Activated naive CD4-positive, alpha-beta T cell treated with anti-CD3 and anti-CD28 coated beads, Interleukin-2, amount 50 U/mL, for 72 hours (primary cell): ENCODE measurements around the gene SLC9A9. TPM values are rescaled to one million over a fixed set of nuclear protein-coding genes. Genes with fewer than 3 reads are reported as not detected.

ENCODE experiments used
- ATAC-seq, 2 donors: fragments of 150-1000 bp; cut with Tn5 transposase; 2 replicates each; pipeline ENCODE4 v1.10.0; 2021; ENCODE audit warnings: mild to moderate bottlenecking in 2 of 2, moderate library complexity in 2 of 2
- DNase-seq, 2 donors: peaks; one replicate each; pipeline ENCODE4 v3.0.0; 2021 to 2022; ENCODE audit warnings: low spot score in 2 of 2
- H3K27ac Mint-ChIP-seq, 2 donors: one replicate each; pipeline ENCODE4 v1.8.0; 2022; ENCODE audit warnings: mild to moderate bottlenecking in 2 of 2, mixed read lengths in 2 of 2
- H3K36me3 Mint-ChIP-seq, 2 donors: one replicate each; pipeline ENCODE4 v1.8.0; 2022; ENCODE audit warnings: mixed read lengths in 2 of 2
- H3K9me3 Mint-ChIP-seq, 2 donors: one replicate each; pipeline ENCODE4 v1.8.0; 2022; ENCODE audit warnings: mixed read lengths in 2 of 2
- total RNA-seq, 2 donors: library from RNA; stranded (reverse); gene quantifications; one replicate each; pipeline ENCODE4 v1.2.3, GENCODE V29; 2022

The SLC9A9 gene
- total RNA-seq, 2 donors from 2014 or later = 2.3 to 2.5 TPM

GRCh38 chr3:143362115-143362991 lies 485.9 kb downstream of the SLC9A9 start:
- Mint-ChIP-seq H3K9me3 (peaks cover 0 to 6% of the 10 kb centered on the region in 2 donors), H3K27ac (peak overlapping the region; percentile 7 to 48), H3K36me3 (no peaks in the 10 kb centered on the region)
- no peak for ATAC-seq
- DNase-seq = no peak

DNA sequence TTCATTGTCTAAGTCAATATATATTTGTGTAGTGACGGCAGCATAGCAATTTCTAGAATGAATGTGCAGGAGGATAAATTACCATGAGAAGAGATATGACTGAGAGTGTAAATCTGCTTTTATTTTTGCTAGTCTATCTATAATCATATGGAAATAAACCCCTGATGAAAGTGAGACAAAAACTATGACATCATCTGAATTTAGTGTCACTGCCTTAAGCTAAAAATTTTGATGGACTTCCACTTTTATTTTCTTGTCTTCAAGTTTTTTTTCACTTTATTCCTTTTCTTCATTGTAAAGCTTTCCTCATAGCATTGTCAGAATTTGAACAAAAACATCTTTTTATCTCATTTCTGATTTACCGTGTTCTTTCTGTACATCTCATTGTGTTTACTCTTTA lies 486.7 kb downstream of the SLC9A9 start:
- ATAC-seq (peak in 1 of 2 donors; percentile 64), DNase-seq (no peak)

GRCh38 chr3:143360244-143360643 lies 488.0 kb downstream of the SLC9A9 start:
- Mint-ChIP-seq H3K9me3 (peaks cover 0 to 6% of the 10 kb centered on the region in 2 donors), H3K27ac (no peak overlapping the region), H3K36me3 (no peaks in the 10 kb centered on the region)
- ATAC-seq (no peak), DNase-seq (no peak)

More for the DNA sequence above, 486.7 kb downstream of the SLC9A9 start:
- no peaks in the 10 kb centered on the region for H3K36me3 Mint-ChIP-seq
- H3K27ac Mint-ChIP-seq = no peak overlapping the region
- H3K9me3 Mint-ChIP-seq = peaks cover 0 to 6% of the 10 kb centered on the region in 2 donors

DNA sequence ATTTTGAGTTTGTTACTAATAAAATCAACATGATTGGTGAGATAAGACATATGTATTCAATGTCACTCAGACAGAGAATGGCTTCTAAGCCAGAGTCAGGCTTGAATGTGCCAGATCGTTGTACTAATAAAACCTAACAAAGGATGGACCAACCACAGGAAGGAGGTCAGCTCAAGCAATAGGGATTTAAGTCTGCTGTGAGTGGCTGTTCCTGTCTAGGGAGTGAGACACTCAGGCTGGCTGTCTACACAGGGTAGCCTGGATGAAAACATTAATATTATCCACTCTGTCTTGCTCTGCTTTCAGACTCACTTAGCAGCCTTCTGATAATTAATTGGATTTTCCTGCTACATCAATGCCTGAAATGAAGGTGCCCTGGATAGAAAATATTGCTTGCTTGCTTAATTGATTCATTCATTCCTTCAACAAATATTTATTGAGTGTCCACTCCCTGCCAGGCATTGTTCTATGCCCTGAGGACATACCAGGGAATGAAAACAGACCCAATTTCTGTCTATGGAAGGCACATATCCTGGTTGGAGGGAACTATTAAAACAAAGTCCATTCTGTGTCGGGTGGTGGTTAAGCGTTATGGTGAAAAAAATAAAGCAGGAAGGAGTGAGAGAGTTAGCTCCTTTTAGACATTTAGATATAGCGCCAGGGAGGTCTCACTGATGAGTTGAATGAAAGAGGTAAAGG lies 489.3 kb downstream of the SLC9A9 start:
- Mint-ChIP-seq H3K36me3 (no peaks in the 10 kb centered on the region), H3K27ac (no peak overlapping the region), H3K9me3 (no peaks in the 10 kb centered on the region)
- no peak for ATAC-seq
- DNase-seq = no peak

- Mint-ChIP-seq H3K9me3 (no peaks in the 10 kb centered on the region), H3K36me3 (no peaks in the 10 kb centered on the region), H3K27ac (no peak overlapping the region)
- no peak for DNase-seq
- no peak for ATAC-seq
These were observed 490.0 kb downstream of the SLC9A9 start for GRCh38 chr3:143358155-143358792.

- H3K9me3 Mint-ChIP-seq = no peaks in the 10 kb centered on the region
- ATAC-seq = no peak
- DNase-seq = no peak
- H3K27ac Mint-ChIP-seq = no peak overlapping the region
- H3K36me3 Mint-ChIP-seq = no peaks in the 10 kb centered on the region
These were observed 490.6 kb downstream of the SLC9A9 start for GRCh38 chr3:143357700-143358099.

DNA sequence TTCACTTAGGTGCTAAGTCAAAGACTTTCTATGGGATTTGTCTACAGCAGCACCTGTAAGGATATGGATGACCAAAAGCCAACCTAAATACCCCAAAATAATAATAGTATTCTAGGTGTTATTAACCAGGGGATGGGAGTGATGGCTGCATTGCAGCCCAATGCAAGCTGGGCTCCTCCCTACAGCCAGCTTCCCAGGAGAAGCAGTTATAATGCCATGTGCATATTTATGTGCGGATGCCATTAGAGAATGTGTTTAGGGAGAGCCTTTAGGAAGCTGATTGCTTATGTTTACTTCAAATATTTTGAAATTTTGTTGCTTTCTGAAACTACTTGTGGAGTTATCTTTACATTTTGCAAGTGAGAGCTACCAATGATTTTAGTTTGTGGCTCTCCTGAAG lies 491.4 kb downstream of the SLC9A9 start:
- no peak for DNase-seq
- Mint-ChIP-seq H3K9me3 (no peaks in the 10 kb centered on the region), H3K36me3 (no peaks in the 10 kb centered on the region), H3K27ac (no peak overlapping the region)
- no peak for ATAC-seq

- Mint-ChIP-seq H3K36me3 (no peaks in the 10 kb centered on the region), H3K27ac (no peak overlapping the region), H3K9me3 (no peaks in the 10 kb centered on the region)
- DNase-seq (no peak), ATAC-seq (no peak)
These were observed 493.9 kb downstream of the SLC9A9 start for GRCh38 chr3:143354342-143354741.

DNA sequence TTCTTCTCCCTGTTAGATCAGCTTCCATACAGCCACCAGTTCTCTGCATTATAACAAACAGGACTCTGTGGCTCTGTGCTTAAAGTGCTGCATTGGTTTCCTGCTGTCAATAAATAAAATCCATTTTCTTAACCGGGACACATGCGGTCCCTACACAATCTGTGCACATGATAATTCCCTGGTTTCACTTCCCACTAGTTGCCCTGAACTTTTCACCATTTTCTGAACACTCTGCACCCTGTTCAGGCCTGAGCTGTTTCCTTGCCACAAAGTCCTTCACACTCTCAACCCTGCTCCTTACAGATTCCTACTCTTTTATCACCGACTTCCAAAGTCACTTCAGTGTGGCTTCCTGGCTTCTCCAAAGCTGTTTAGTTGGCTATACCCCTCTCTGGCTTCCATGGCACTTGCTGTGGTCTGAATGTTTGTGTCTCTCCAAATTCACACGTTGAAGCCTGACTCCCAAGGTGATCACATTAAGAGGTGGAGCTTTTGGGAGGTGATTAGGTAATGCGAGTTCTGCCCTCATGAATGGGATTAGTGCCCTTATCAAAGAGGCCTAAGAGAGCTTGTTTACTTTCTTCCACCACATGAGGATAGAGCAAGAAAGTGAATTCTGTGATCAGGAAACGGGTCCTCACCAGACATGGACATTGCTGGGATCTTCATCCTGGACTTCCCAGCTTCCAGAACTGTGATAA lies 495.3 kb downstream of the SLC9A9 start:
- DNase-seq (no peak), ATAC-seq (no peak)
- no peaks in the 10 kb centered on the region for H3K9me3 Mint-ChIP-seq
- no peak overlapping the region for H3K27ac Mint-ChIP-seq
- no peaks in the 10 kb centered on the region for H3K36me3 Mint-ChIP-seq

GRCh38 chr3:143351895-143352608 lies 496.2 kb downstream of the SLC9A9 start:
- ATAC-seq = no peak
- H3K36me3 Mint-ChIP-seq = no peaks in the 10 kb centered on the region
- H3K27ac Mint-ChIP-seq = no peak overlapping the region
- H3K9me3 Mint-ChIP-seq = no peaks in the 10 kb centered on the region
- no peak for DNase-seq

DNA sequence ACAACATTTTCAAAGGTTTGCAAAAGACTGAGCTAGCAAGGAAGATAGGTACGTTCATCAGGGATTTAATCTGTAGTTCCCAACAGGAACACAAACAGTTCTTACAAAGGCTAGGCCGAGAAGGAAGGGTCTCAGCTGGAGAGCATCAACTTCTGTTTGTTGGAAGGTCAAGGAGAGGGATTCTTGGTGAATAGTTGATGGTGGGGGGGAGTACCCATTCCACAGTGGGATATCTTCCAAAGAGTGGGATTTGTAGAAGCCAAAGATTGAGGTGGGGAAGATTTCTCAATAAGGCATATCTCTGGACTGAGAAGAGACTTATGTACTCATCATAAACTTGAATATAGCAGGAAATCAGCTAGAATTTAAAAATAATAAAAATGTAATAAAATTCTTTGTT lies 496.9 kb downstream of the SLC9A9 start:
- Mint-ChIP-seq H3K27ac (no peak overlapping the region), H3K36me3 (no peaks in the 10 kb centered on the region), H3K9me3 (no peaks in the 10 kb centered on the region)
- no peak for DNase-seq
- ATAC-seq = no peak

GRCh38 chr3:143349455-143349854 lies 498.8 kb downstream of the SLC9A9 start:
- Mint-ChIP-seq H3K9me3 (peaks cover 0 to 8% of the 10 kb centered on the region in 2 donors), H3K27ac (no peak overlapping the region), H3K36me3 (peaks cover 0 to 10% of the 10 kb centered on the region in 2 donors)
- ATAC-seq (peak; percentile 90 to 98), DNase-seq (no peak)

GRCh38 chr3:143348486-143349327 lies 499.6 kb downstream of the SLC9A9 start:
- no peak overlapping the region for H3K27ac Mint-ChIP-seq
- H3K36me3 Mint-ChIP-seq = peaks cover 0 to 10% of the 10 kb centered on the region in 2 donors
- no peak for DNase-seq
- ATAC-seq = peak in 1 of 2 donors; percentile 18
- H3K9me3 Mint-ChIP-seq = peaks cover 0 to 8% of the 10 kb centered on the region in 2 donors

- Mint-ChIP-seq H3K9me3 (peaks cover 0 to 8% of the 10 kb centered on the region in 2 donors), H3K36me3 (peaks cover 0 to 10% of the 10 kb centered on the region in 2 donors), H3K27ac (no peak overlapping the region)
- no peak for DNase-seq
- ATAC-seq = no peak
These were observed 503.6 kb downstream of the SLC9A9 start for GRCh38 chr3:143344516-143345165.

GRCh38 chr3:143343944-143344343 lies 504.3 kb downstream of the SLC9A9 start:
- Mint-ChIP-seq H3K27ac (no peak overlapping the region), H3K9me3 (peaks cover 0 to 8% of the 10 kb centered on the region in 2 donors), H3K36me3 (peaks cover 0 to 10% of the 10 kb centered on the region in 2 donors)
- no peak for DNase-seq
- no peak for ATAC-seq
